OCI-M1 (cell line): Measurements from ENCODE around the gene CCZ1.
"Not testable (repeated sequence)": the region's sequence is repeated elsewhere in the genome, so short reads cannot be mapped to it uniquely, and the experiment has no call there.

Experiments
- DNase-seq: peaks from one replicate; lab custom pipeline; 2025; lab: John Stamatoyannopoulos, UW

The CCZ1 gene

DNA sequence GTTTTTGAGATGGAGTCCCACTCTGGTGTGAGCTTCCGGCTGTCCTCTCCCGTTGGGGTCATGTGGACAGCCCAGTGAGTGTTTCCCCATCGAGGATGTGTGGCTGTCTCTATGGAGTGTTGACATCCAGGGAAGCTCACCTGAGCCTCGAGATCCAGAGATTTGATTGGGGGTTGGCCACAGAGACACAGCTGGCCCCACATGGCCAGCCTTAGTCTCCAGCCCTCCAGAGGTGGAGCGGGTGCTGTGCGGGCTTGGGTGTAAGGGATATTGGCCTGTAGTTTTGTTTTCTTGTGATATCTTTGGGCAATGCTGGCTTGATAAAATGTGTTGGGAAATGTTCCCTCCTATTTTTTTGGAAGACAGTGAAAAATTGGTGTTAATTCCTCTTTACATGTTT is 18.0 kb downstream of the CCZ1 start:
- not testable (repeated sequence) for DNase-seq

DNA sequence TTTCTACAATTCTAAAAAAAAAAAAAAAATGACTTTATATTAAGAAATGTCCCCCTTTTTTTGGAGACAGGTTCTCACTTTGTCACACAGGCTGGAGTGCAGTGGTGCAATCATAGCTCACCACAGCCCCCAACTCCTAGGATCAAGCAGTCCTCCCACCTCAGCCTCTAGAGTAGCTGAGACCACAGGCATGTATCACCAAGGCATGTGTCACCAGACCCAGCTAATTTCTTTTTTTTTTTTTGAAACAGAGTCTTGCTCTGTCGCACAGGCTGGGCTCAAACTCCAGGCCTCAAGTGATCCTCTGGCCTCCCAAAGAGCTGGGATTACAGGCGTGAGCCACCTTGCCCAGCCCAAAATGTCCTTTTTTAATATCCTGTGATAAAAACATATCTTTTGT is 25.6 kb downstream of the CCZ1 start:
- DNase-seq = not testable (repeated sequence)

DNA sequence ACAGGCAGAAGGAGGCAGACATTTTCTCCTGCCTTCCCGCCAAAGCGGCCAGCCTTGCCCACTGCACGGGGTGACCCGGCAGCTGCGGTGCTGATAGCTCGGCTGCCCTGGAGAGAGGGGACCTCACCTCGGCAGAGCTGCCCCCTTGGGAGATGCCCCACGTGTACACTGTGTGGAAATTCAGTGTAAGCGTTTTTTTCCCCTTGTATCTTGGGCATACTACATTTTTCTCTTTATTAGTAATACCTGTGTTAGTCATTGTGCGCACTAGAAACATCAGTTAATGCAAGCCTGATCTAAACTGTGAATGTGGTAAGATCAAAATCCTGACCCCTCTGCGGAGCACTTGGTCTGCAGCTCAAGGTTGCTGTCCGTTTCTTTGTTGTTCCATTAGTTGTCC is 26.1 kb downstream of the CCZ1 start:
- not testable (repeated sequence) for DNase-seq

DNA sequence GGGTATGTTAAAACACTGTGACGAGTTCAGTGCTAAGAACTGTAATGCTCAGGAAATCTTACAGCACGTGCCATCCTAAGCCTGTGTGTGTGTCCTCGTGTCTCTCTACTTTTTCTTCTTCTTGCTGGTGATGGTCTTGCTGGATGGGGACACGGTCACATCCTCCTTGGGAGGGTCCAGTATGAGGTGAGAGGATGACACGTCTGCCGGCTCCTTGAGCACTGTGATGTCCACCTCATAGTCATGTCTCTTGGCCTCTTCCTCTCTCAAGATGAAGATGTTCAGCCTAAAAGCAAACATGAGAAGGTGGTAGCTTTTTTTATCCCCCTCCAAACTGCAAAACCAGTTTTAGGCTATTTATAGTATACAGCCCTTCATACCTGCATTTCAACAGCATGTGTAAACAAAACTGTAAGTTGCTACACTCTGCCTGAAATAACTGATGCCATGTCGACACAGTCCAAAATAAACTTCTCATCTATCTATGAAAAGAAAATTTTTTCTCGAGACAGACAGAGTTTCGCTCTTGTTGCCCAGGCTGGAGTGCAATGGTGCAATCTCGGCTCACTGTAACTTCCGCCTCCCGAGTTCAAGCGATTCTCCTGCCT is 27.8 kb downstream of the CCZ1 start:
- not testable (repeated sequence) for DNase-seq

DNA sequence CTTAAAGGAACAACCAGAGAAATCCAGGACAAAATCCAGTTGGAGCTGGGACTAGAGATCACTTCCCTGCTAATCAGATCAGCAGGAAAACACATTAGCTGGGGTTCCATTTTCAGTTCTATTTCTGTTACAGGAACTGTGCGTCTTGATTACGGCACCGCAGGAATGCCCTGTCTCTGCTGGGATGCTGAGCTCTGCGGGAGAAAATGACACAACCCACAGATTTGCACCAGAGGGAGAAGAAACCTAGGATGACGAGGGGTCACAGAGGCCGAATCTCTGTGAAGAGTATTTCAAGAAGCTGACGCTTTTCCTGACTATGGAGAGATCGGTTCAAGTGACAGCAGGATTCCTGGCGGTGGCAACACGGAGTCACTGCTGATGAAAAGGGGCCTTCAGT is 31.8 kb downstream of the CCZ1 start:
- not testable (repeated sequence) for DNase-seq

DNA sequence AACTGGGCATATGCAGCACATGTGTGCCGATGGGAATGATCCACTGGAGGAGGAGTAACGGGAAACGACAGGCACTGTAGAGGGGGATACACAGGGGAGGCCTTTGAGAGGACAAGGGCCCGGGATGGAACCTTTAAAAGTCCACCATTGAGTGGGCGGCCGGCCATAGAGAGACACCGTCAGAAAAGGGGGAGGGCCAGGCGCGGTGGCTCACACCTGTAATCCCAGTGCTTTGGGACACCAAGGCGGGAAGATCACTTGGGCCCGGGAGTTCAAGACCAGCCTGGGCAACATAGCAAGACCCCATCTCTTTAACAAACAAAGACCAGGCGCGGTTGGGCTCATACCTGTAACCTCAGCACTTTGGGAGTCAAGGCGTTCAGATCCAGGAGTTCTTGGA is 32.7 kb downstream of the CCZ1 start:
- DNase-seq = not testable (repeated sequence)

DNA sequence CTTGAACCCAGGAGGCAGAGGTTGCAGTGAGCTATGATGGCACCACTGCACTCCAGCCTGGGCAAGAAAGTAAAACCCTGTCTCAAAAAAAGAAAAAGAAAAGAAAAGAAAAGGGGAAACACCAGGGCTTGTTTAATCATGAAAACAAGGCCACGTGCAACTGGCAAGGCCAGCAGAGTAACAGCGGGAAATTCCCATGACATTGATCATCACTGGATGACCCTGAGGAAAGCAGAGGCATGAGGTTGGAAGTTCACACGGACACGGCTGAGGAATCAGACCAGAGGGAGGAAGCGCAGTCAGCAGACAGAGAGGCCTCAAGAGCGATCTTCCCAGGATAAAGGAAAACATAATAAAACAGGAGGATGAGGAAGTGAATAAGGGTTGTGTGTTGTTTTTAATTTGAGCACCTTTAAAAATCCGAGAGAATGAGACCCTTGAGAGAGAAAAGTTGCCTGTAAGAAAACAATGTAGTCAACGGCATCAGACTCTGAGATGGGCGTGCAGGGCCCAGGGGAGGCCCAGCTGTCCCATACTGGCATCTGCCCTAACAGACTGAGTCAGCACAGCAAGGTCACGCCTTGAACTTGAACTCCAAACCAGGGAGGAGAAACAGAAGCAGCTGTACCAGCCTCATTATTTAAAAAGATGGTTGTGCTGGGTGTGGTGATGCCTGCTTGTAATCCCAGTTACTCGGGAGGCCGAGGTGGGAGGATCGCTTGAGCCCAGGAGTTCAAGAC is 33.5 kb downstream of the CCZ1 start:
- DNase-seq = not testable (repeated sequence)

DNA sequence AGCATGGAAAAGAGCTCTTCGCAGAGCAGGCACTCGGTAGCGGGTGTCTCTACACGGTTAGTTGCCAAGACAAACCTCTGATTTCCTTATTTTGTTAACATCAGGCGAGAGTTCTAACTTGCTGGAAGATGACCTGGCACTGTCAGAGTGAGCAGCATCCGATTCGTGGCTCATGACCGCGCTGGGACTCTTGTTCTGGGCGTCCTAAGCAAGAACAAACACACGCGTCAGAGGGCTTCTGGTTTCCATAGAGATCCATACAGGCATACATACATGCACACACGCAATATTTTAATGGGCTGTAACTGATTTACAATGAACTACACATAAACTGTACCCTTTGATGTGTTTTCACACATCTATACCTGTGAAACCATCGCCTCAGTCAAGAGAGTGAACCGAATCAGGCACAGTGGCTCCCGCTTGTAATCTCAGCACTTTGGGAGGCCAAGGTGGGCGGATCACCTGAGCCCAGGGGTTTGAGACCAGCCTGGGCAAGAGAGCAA is 36.5 kb downstream of the CCZ1 start:
- not testable (repeated sequence) for DNase-seq

DNA sequence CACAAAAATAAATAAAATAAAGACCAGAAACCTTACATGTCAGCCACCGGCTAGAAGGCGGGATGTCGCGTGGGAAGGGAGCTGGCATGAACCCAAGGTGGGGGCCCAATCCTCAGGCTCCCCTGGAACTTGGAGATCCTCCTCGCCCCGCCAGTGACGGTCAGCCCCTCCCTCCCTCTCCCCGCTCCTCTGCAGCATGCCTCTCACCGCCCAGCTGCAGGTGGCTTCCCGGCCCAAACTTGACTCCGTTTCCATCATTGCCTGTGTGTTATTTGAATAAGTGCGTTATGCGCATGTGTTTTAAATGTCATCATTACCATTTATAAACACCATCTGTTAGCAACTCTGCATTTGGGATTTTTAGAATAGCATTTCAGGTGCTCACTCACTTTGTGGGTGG is 64.7 kb downstream of the CCZ1 start:
- not testable (repeated sequence) for DNase-seq

DNA sequence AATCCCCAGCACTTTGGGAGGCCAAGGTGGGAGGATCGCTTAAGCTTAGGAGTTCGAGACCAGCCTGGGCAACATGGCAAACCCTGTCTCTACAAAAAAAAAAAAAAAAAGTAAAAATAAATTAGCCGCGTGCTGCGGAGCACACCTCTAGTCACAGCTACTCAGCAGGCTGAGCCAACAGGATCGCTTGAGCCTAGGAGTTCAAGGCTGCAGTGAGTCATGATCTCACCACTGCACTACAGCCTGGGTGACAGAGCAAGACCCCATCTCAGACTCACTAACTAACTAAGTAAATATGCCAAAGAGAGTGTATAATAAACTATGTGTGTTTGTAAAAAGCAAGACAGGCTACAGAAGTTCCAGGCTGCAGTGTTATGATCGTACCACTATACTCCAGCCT is 65.3 kb downstream of the CCZ1 start:
- DNase-seq = not testable (repeated sequence)

DNA sequence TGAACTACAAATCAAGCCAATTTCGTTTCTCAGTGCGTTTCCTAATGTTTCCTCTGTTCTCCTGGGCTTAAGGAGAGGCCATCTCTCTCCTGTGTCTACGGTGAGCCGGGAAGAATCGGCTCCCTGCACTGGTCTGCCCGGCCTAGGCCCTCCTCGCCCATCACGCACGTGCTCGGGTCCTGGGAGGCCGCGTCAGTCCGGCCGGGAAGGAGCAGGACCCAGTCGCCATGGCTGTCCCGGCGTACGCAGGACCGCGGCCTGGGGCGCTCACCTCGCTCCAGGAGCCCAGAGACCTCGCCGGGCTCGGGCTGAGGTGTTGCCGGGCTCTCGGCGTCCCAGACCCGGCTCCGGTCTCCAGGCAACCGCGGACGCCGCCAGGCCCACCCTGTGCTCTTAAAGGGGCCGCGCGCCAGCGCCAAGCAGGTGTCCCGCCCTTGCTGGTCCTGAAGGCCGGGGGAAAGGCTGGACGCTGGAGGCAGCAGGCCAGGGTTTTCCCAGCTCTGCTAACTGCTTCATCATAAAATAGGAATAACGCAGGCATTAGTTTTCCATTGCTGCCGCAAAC is 71.9 kb downstream of the CCZ1 start, which contains the start of gene RSPH10B:
Gene RSPH10B, minus strand, starts transcription at position 343 of the 565 bp plus-strand sequence. CDS start 3,573 bp downstream, outside the sequence.
- DNase-seq = not testable (repeated sequence)

DNA sequence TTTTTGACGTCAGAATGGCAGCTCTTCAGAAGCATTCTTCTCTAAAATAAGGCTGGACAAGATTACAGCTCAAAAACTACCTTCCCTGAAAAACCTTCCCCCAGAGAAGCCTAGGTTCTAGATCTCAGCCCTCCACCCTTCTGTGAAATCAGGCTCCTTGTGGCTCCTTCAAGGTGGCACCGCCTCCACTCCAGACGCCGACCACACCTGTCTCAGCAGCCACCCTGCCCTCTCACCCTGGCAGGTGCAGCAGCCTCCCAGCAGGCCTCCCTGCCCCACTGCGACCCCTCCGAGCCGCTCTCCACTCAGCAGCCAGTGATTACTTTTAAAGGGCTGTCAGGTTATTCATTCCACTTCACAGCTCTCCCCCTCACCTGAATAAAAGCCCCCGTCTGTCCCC is 75.0 kb downstream of the CCZ1 start:
- not testable (repeated sequence) for DNase-seq
